ENCODE data around the gene NR2E1.

DNA sequence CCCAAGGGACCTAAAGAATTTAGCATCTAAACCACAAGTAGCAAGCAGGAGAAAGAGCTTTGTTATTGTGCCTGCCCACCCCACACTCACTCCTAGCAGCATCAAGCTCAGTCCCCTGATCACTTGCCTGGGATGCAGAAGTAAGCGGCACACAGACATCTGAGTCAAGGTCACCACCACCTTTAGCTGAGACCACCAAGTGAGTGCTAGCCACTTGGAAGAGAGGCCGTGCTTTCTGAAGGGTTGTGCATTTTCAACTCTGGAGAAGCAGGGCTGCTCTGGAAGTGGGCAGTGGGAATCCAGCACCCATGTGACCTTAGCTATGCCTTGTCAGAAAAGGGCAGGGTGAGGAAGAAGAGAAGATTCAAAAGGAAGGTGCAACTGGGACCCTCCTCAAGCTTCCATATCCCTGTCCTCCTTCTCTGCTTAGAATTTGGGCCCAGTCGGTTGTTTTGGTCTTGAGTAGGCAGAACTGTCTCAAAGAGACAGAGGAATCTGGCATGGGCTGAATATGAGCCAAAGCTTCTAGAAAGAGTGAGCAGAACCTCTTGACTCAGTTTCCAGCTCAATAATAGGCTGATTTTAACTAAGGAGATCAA lies 6.2 kb downstream of the NR2E1 start:
- TF ChIP-seq, protein P1, sequence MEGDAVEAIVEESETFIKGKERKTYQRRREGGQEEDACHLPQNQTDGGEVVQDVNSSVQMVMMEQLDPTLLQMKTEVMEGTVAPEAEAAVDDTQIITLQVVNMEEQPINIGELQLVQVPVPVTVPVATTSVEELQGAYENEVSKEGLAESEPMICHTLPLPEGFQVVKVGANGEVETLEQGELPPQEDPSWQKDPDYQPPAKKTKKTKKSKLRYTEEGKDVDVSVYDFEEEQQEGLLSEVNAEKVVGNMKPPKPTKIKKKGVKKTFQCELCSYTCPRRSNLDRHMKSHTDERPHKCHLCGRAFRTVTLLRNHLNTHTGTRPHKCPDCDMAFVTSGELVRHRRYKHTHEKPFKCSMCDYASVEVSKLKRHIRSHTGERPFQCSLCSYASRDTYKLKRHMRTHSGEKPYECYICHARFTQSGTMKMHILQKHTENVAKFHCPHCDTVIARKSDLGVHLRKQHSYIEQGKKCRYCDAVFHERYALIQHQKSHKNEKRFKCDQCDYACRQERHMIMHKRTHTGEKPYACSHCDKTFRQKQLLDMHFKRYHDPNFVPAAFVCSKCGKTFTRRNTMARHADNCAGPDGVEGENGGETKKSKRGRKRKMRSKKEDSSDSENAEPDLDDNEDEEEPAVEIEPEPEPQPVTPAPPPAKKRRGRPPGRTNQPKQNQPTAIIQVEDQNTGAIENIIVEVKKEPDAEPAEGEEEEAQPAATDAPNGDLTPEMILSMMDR (IDR thresholded peaks at IDR 0.05 in 2 of 3, conservative IDR thresholded peaks at IDR 0.05 in 1 of 3; ENCODE audit: control insufficient read depth in 2 of 3, extremely low read depth in 1 of 3, insufficient read depth in 1 of 3, low read depth in 3 of 3, low read length in 3 of 3): no peak
- TF ChIP-seq JUND (IDR thresholded peaks at IDR 0.05; ENCODE audit: low read depth, low read length) (no peak), POLR2AphosphoS5 (IDR thresholded peaks at IDR 0.05; ENCODE audit: low read length) (no peak), SMAD1 (IDR thresholded peaks at IDR 0.05; ENCODE audit: low read depth, partially characterized antibody) (no peak), SIN3A (IDR thresholded peaks at IDR 0.05; ENCODE audit: low read depth, low read length) (no peak), RAD21 (IDR thresholded peaks at IDR 0.05; ENCODE audit: insufficient read depth, low read depth, low read length) (no peak), EZH2 (IDR thresholded peaks at IDR 0.05; ENCODE audit: borderline replicate concordance, control insufficient read depth, low read depth, low read length) (no peak)
- TF ChIP-seq, protein P2, sequence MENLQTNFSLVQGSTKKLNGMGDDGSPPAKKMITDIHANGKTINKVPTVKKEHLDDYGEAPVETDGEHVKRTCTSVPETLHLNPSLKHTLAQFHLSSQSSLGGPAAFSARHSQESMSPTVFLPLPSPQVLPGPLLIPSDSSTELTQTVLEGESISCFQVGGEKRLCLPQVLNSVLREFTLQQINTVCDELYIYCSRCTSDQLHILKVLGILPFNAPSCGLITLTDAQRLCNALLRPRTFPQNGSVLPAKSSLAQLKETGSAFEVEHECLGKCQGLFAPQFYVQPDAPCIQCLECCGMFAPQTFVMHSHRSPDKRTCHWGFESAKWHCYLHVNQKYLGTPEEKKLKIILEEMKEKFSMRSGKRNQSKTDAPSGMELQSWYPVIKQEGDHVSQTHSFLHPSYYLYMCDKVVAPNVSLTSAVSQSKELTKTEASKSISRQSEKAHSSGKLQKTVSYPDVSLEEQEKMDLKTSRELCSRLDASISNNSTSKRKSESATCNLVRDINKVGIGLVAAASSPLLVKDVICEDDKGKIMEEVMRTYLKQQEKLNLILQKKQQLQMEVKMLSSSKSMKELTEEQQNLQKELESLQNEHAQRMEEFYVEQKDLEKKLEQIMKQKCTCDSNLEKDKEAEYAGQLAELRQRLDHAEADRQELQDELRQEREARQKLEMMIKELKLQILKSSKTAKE (IDR thresholded peaks at IDR 0.05; ENCODE audit: low read depth, poor library complexity, severe bottlenecking): no peak
- TF ChIP-seq, protein P3, sequence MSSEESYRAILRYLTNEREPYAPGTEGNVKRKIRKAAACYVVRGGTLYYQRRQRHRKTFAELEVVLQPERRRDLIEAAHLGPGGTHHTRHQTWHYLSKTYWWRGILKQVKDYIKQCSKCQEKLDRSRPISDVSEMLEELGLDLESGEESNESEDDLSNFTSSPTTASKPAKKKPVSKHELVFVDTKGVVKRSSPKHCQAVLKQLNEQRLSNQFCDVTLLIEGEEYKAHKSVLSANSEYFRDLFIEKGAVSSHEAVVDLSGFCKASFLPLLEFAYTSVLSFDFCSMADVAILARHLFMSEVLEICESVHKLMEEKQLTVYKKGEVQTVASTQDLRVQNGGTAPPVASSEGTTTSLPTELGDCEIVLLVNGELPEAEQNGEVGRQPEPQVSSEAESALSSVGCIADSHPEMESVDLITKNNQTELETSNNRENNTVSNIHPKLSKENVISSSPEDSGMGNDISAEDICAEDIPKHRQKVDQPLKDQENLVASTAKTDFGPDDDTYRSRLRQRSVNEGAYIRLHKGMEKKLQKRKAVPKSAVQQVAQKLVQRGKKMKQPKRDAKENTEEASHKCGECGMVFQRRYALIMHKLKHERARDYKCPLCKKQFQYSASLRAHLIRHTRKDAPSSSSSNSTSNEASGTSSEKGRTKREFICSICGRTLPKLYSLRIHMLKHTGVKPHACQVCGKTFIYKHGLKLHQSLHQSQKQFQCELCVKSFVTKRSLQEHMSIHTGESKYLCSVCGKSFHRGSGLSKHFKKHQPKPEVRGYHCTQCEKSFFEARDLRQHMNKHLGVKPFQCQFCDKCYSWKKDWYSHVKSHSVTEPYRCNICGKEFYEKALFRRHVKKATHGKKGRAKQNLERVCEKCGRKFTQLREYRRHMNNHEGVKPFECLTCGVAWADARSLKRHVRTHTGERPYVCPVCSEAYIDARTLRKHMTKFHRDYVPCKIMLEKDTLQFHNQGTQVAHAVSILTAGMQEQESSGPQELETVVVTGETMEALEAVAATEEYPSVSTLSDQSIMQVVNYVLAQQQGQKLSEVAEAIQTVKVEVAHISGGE (CRISPR knock-in tag; IDR thresholded peaks at IDR 0.05): no peak

Data from GM12878 (cell line).